ENCODE measurements around the gene TNFSF15.

GRCh38 chr9:114791312-114791711 is 14.5 kb downstream of the TNFSF15 start:
- TF ChIP-seq CTCF (IDR thresholded peaks at IDR 0.05): no peak
- TF ChIP-seq POLR2A (IDR thresholded peaks at IDR 0.05): no peak

All from adrenal gland (tissue), 5 donors.